ENCODE results near the gene RHO.

DNA sequence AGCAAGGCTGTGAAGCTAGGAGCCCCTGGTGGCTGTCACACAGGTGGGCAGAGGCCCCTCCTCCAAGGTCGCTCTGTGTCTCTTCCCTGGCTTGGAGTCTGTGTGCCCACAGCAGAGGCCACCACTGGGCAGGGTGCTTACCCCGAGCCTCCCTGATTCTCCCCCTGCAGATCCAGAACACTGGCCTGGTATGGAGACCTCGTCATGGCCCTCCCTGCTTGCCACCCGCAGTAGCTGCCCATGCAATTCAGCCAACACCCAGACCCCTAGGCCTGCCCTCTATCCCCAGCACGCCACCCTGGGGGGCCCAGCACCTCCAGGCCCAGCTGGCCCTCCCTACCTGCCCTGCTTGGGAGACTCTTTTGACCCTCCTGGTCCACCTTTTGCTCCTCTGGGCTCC is 5.5 kb upstream of the RHO start:
- TF ChIP-seq POLR2A (IDR thresholded peaks at IDR 0.05), result no peak
- TF ChIP-seq, protein P1, sequence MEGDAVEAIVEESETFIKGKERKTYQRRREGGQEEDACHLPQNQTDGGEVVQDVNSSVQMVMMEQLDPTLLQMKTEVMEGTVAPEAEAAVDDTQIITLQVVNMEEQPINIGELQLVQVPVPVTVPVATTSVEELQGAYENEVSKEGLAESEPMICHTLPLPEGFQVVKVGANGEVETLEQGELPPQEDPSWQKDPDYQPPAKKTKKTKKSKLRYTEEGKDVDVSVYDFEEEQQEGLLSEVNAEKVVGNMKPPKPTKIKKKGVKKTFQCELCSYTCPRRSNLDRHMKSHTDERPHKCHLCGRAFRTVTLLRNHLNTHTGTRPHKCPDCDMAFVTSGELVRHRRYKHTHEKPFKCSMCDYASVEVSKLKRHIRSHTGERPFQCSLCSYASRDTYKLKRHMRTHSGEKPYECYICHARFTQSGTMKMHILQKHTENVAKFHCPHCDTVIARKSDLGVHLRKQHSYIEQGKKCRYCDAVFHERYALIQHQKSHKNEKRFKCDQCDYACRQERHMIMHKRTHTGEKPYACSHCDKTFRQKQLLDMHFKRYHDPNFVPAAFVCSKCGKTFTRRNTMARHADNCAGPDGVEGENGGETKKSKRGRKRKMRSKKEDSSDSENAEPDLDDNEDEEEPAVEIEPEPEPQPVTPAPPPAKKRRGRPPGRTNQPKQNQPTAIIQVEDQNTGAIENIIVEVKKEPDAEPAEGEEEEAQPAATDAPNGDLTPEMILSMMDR (IDR thresholded peaks at IDR 0.05 in 4 of 5, conservative IDR thresholded peaks at IDR 0.05 in 1 of 5), result no peak
